Osteoblast (primary cell): ENCODE results near the gene TNIK. TPM values are rescaled to one million over a fixed set of nuclear protein-coding genes. Genes with fewer than 3 reads are reported as not detected.

ENCODE experiments used
- DNase-seq: peaks from one replicate; pipeline ENCODE4 v3.0.0; 2011; ENCODE audit warnings: low spot score, mixed read lengths; ENCODE audit not compliant: insufficient read length; ENCODE audit errors: missing footprints
- H2AFZ ChIP-seq: 2 replicates; pipeline ENCODE4 v1.6.0; 2011; ENCODE audit warnings: mild to moderate bottlenecking, low read length
- H3K27ac ChIP-seq: 2 replicates; pipeline ENCODE4 v1.5.1; 2011; ENCODE audit warnings: mild to moderate bottlenecking, low read depth, low read length, moderate library complexity
- H3K27me3 ChIP-seq: 2 replicates; pipeline ENCODE4 v1.6.0; 2012; ENCODE audit warnings: mild to moderate bottlenecking, control low read depth, inconsistent platforms, low read length, moderate library complexity; ENCODE audit not compliant: insufficient read depth
- H3K36me3 ChIP-seq: 2 replicates; pipeline ENCODE4 v1.5.1; 2011; ENCODE audit warnings: mild to moderate bottlenecking, low read length, control low read depth, moderate library complexity; ENCODE audit not compliant: insufficient read depth
- H3K4me1 ChIP-seq: 2 replicates; pipeline ENCODE4 v1.5.1; 2011; ENCODE audit warnings: mild to moderate bottlenecking, low read length, control low read depth, moderate library complexity; ENCODE audit not compliant: insufficient read depth
- H3K4me2 ChIP-seq: 2 replicates; pipeline ENCODE4 v1.6.0; 2011; ENCODE audit warnings: mild to moderate bottlenecking, low read length; ENCODE audit not compliant: insufficient read depth
- H3K4me3 ChIP-seq: fragments of 200-600 bp; sonication (generic); 3 replicates; pipeline ENCODE4 v1.5.1; 2012; ENCODE audit warnings: mild to moderate bottlenecking, low read length, inconsistent platforms; ENCODE audit not compliant: insufficient read depth
- H3K79me2 ChIP-seq: 2 replicates; pipeline ENCODE4 v1.6.0; 2012; ENCODE audit warnings: mild to moderate bottlenecking, low read length, control low read depth, inconsistent platforms; ENCODE audit not compliant: insufficient read depth
- H3K9me3 ChIP-seq: 2 replicates; pipeline ENCODE4 v1.5.1; 2011; ENCODE audit warnings: low read depth, low read length, control low read depth
- H4K20me1 ChIP-seq: 2 replicates; pipeline ENCODE4 v1.6.0; 2012; ENCODE audit warnings: mild to moderate bottlenecking, low read length, control low read depth; ENCODE audit not compliant: insufficient read depth
- total RNA-seq: library from RNA; depleted of rRNA; stranded (reverse); fragments of >200 nt; gene quantifications from 2 replicates; pipeline ENCODE4 v1.2.3, GENCODE V29; 2012
- TF ChIP-seq, protein P1 (sequence below): IDR thresholded peaks from 2 replicates; pipeline ENCODE4 v1.5.1; 2011; ENCODE audit warnings: mild to moderate bottlenecking, low read depth, low read length, moderate library complexity; ENCODE audit errors: extremely low read depth

TNIK gene
- total RNA-seq, 1 donor = 7.6 TPM

DNA sequence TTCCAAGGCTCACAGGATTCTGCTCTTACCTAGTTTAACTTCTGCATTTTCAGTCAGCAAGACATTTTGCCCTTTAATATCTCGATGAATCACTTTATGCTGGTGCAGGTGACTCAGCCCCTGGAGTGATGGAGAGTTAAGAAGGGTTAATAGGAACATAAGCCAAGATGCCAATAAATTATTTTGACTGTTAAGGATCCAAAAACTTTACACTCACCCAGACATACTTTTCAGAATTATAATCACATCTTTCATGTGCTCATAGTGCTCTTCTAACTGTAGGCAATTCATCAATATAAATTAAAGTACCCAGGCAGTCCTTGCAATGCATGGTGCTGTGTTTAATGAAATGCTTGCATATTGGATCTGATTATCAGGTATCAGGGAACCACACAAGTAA lies 269.5 kb downstream of the TNIK start:
- H3K9me3 ChIP-seq = no peaks in the 10 kb centered on the region
- no peaks in the 10 kb centered on the region for H3K79me2 ChIP-seq
- no peaks in the 10 kb centered on the region for H3K36me3 ChIP-seq
- no peak overlapping the region for H3K4me2 ChIP-seq
- H4K20me1 ChIP-seq = no peaks in the 10 kb centered on the region
- TF ChIP-seq, protein P1, sequence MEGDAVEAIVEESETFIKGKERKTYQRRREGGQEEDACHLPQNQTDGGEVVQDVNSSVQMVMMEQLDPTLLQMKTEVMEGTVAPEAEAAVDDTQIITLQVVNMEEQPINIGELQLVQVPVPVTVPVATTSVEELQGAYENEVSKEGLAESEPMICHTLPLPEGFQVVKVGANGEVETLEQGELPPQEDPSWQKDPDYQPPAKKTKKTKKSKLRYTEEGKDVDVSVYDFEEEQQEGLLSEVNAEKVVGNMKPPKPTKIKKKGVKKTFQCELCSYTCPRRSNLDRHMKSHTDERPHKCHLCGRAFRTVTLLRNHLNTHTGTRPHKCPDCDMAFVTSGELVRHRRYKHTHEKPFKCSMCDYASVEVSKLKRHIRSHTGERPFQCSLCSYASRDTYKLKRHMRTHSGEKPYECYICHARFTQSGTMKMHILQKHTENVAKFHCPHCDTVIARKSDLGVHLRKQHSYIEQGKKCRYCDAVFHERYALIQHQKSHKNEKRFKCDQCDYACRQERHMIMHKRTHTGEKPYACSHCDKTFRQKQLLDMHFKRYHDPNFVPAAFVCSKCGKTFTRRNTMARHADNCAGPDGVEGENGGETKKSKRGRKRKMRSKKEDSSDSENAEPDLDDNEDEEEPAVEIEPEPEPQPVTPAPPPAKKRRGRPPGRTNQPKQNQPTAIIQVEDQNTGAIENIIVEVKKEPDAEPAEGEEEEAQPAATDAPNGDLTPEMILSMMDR = no peak
- H3K4me3 ChIP-seq = no peak overlapping the region
- no peaks in the 10 kb centered on the region for H3K27me3 ChIP-seq
- peaks cover 13% of the 10 kb centered on the region for H3K4me1 ChIP-seq
- H2AFZ ChIP-seq = no peak overlapping the region
- DNase-seq = no peak
- no peak overlapping the region for H3K27ac ChIP-seq

DNA sequence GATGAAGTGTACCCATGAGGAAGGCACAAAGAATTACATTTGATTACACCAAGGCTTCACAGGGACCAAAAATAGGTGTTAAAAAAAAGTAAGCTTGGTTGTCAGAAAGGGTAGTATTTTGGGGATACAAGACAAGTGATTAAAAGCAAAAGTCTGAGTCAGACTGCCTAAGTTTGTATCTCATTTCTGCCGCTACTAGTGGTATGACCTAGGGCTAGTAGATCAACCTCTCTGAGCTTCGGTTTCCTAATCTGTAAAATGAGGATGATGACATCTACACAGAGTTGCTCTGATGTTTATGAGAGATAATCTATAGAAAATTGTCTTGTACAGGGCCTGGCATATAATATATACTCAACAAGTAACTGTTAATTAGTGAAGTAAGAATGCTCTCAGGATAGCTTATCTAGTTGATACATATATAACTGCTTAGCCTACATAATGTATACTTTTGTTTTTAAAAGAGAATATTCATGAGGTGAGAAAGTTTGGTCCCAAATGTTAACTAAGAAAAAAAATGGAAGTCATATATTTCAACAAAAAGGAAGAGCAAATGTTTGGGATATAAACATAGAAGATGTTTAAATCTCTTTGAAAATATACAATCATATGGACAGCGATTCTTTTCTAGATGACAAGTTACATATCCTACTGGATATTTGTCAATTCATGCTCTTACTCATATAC lies 270.7 kb downstream of the TNIK start:
- H2AFZ ChIP-seq = no peak overlapping the region
- no peak overlapping the region for H3K4me2 ChIP-seq
- no peaks in the 10 kb centered on the region for H3K27me3 ChIP-seq
- H3K4me3 ChIP-seq = no peak overlapping the region
- H3K79me2 ChIP-seq = no peaks in the 10 kb centered on the region
- no peaks in the 10 kb centered on the region for H4K20me1 ChIP-seq
- no peaks in the 10 kb centered on the region for H3K36me3 ChIP-seq
- TF ChIP-seq, protein P1 = no peak
- H3K27ac ChIP-seq = no peak overlapping the region
- peaks cover 13% of the 10 kb centered on the region for H3K4me1 ChIP-seq
- H3K9me3 ChIP-seq = no peaks in the 10 kb centered on the region
- no peak for DNase-seq

DNA sequence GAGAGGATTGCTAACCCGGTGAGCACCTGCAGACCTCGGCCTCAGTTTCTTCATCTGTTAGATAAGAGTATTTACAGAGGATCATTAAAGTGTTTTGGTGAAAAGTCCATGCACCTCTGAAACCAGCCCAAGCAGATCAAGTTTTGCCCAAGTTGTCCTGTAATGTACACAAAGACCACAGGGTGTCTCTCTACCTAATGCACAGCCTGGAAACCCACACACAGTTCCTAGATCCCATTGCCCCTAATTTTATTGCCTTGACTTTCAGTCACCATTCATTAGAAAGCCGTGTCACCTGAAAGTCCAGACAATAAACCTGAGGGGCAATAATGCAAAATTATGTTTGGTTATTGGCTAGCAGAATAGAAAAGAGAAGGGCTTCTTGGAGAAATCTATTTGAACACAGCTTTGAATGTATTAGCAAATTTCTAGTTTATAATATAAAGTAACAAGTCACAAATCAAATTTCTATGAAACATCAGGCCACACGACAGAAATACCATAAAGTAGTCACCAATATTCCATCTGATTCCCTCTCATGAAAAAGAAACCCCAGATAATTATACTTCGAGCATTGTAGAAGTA lies 272.4 kb downstream of the TNIK start:
- no peaks in the 10 kb centered on the region for H4K20me1 ChIP-seq
- no peaks in the 10 kb centered on the region for H3K36me3 ChIP-seq
- H3K27ac ChIP-seq = no peak overlapping the region
- no peaks in the 10 kb centered on the region for H3K9me3 ChIP-seq
- TF ChIP-seq, protein P1 = peak; percentile 71
- H3K4me2 ChIP-seq = no peak overlapping the region
- no peak for DNase-seq
- H3K79me2 ChIP-seq = no peaks in the 10 kb centered on the region
- H3K4me1 ChIP-seq = peaks cover 8% of the 10 kb centered on the region
- H3K4me3 ChIP-seq = no peak overlapping the region
- no peak overlapping the region for H2AFZ ChIP-seq
- no peaks in the 10 kb centered on the region for H3K27me3 ChIP-seq

DNA sequence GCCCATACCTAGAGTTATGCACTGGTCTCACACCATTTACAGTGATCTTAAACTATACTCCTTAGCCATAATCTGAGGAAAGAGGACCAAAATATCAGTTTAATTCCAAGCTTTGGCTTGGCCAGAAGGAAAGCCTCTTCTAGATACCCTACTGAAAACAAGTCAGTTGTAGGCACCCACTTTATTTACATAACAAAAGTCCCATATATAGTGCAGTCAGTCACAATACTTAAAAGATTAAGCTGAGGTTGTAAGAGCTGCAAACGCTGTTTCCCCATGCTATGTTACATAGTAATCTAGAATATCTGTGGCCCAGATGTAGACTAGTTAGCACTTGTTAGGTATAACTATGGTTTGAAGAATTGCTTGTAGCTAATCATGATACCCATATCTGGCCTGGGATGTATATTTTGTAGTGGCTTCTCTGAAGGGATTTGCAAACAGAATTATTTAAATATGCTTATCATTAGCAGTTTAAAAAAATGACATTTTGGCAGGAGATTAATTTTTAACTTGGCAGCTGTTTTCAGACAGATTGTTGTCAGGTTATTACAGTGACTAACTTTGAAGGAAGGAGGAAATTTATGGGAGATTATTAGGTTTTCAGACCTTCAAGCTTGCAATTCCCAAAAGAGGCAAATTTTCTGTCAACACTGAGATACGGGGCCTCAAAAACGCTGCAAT lies 273.2 kb downstream of the TNIK start:
- H4K20me1 ChIP-seq = no peaks in the 10 kb centered on the region
- no peak for DNase-seq
- no peaks in the 10 kb centered on the region for H3K27me3 ChIP-seq
- H3K4me3 ChIP-seq = no peak overlapping the region
- H3K27ac ChIP-seq = no peak overlapping the region
- H2AFZ ChIP-seq = no peak overlapping the region
- H3K4me1 ChIP-seq = peaks cover under 1% of the 10 kb centered on the region
- no peak overlapping the region for H3K4me2 ChIP-seq
- TF ChIP-seq, protein P1 = no peak
- H3K9me3 ChIP-seq = no peaks in the 10 kb centered on the region
- no peaks in the 10 kb centered on the region for H3K79me2 ChIP-seq
- no peaks in the 10 kb centered on the region for H3K36me3 ChIP-seq
